GM21367 (cell line): Measurements from ENCODE around the gene CDKAL1.
A peak's percentile ranks its signal among the peaks of the same experiment; 100 is the strongest.

Source experiments
- ATAC-seq: cut with Tn5 transposase; IDR thresholded peaks from one replicate; pipeline ENCODE4 v1.9.1; 2021; ENCODE audit not compliant: unreplicated experiment

The CDKAL1 gene

GRCh38 chr6:20998748-20999448, 464.6 kb downstream of the CDKAL1 start:
- ATAC-seq, result no peak

- no peak for ATAC-seq
Measured at GRCh38 chr6:21000331-21000801, 466.1 kb downstream of the CDKAL1 start.

- ATAC-seq, result no peak
Measured at GRCh38 chr6:21001736-21002135, 467.5 kb downstream of the CDKAL1 start.

- peak; percentile 73 for ATAC-seq
Measured at GRCh38 chr6:21003780-21004541, 469.7 kb downstream of the CDKAL1 start.

GRCh38 chr6:21005816-21006570, 471.7 kb downstream of the CDKAL1 start:
- no peak for ATAC-seq

GRCh38 chr6:21019614-21020013, 485.4 kb downstream of the CDKAL1 start:
- no peak for ATAC-seq

- peak; percentile 94 for ATAC-seq
Measured at GRCh38 chr6:21022343-21023107, 488.3 kb downstream of the CDKAL1 start.

GRCh38 chr6:21023210-21023609, 489.0 kb downstream of the CDKAL1 start:
- ATAC-seq, result no peak

GRCh38 chr6:21024616-21025015, 490.4 kb downstream of the CDKAL1 start:
- no peak for ATAC-seq

GRCh38 chr6:21026576-21027273, 492.5 kb downstream of the CDKAL1 start:
- ATAC-seq, result no peak

- no peak for ATAC-seq
Measured at GRCh38 chr6:21027507-21027906, 493.2 kb downstream of the CDKAL1 start.

GRCh38 chr6:21031182-21031581, 496.9 kb downstream of the CDKAL1 start:
- ATAC-seq, result no peak

GRCh38 chr6:21033084-21033483, 498.8 kb downstream of the CDKAL1 start:
- ATAC-seq, result no peak

GRCh38 chr6:21033575-21034026, 499.3 kb downstream of the CDKAL1 start:
- ATAC-seq, result no peak

- ATAC-seq, result no peak
Measured at GRCh38 chr6:21034345-21034744, 500.1 kb downstream of the CDKAL1 start.

- peak; percentile 57 for ATAC-seq
Measured at GRCh38 chr6:21037453-21037852, 503.2 kb downstream of the CDKAL1 start.

- ATAC-seq, result no peak
Measured at GRCh38 chr6:21039926-21040325, 505.7 kb downstream of the CDKAL1 start.

GRCh38 chr6:21045135-21045700, 511.0 kb downstream of the CDKAL1 start:
- ATAC-seq, result no peak

- no peak for ATAC-seq
Measured at GRCh38 chr6:21046276-21046675, 512.0 kb downstream of the CDKAL1 start.

- no peak for ATAC-seq
Measured at GRCh38 chr6:21048047-21048446, 513.8 kb downstream of the CDKAL1 start.
